ENCODE data around the gene MAT2B.

- TF ChIP-seq CTCF (IDR thresholded peaks at IDR 0.05; ENCODE audit: low read length) = no peak
- no peak for TF ChIP-seq EZH2 (optimal IDR thresholded peaks at IDR 0.05; ENCODE audit: low read depth, low read length)
These were observed 48.6 kb upstream of the MAT2B start for GRCh38 chr5:163456840-163457239.

All from MM.1S (cell line).